Neural cell (in vitro differentiated cells): ENCODE measurements around the gene WIF1. TPM values are rescaled to one million over a fixed set of nuclear protein-coding genes. Genes with fewer than 3 reads are reported as not detected.

Experiments
- H2AFZ ChIP-seq: fragments of 200-600, 300-800 bp; sonication (generic), shearing (Covaris generic); 2 replicates; pipeline ENCODE4 v1.6.0; 2014; ENCODE audit warnings: low read depth, mild to moderate bottlenecking, antibody characterized with exemption, low read length, moderate library complexity
- H3F3A ChIP-seq: fragments of 200-600 bp; shearing (Covaris generic); 2 replicates; pipeline ENCODE4 v1.6.1; 2016; ENCODE audit warnings: mild to moderate bottlenecking, moderate library complexity, mixed read lengths, antibody characterized with exemption, low read length; ENCODE audit not compliant: insufficient read depth, poor library complexity, severe bottlenecking
- H3K27ac ChIP-seq: fragments of 200-600, 300-800 bp; sonication (generic), shearing (Covaris generic); 2 replicates; pipeline ENCODE4 v1.5.1; 2014; ENCODE audit warnings: mild to moderate bottlenecking, low read length, moderate library complexity
- H3K27me3 ChIP-seq: fragments of 300-800, 200-600 bp; sonication (generic), shearing (Covaris generic); 2 replicates; pipeline ENCODE4 v1.6.0; 2014; ENCODE audit warnings: mild to moderate bottlenecking, low read depth, low read length, moderate library complexity; ENCODE audit not compliant: insufficient read depth
- H3K36me3 ChIP-seq: fragments of 300-800, 200-600 bp; sonication (generic), shearing (Covaris generic); 2 replicates; pipeline ENCODE4 v1.5.1; 2014; ENCODE audit warnings: mild to moderate bottlenecking, antibody characterized with exemption, low read length, moderate library complexity; ENCODE audit not compliant: insufficient read depth
- H3K4me2 ChIP-seq: fragments of 300-800, 200-600 bp; sonication (generic), shearing (Covaris generic); 2 replicates; pipeline ENCODE4 v1.6.0; 2014; ENCODE audit warnings: mild to moderate bottlenecking, low read length
- H3K4me3 ChIP-seq: fragments of 300-800, 200-600 bp; sonication (generic), shearing (Covaris generic); 2 replicates; pipeline ENCODE4 v1.5.1; 2014; ENCODE audit warnings: mild to moderate bottlenecking, low read length, moderate library complexity
- H3K79me2 ChIP-seq: fragments of 200-600 bp; shearing (Covaris generic); replicated peaks from 2 replicates; pipeline ENCODE4 v1.6.0; 2014; ENCODE audit warnings: mild to moderate bottlenecking, low read length, moderate library complexity; ENCODE audit not compliant: insufficient read depth
- H3K9ac ChIP-seq: fragments of 300-800, 200-600 bp; sonication (generic), shearing (Covaris generic); 2 replicates; pipeline ENCODE4 v1.6.1; 2016; ENCODE audit warnings: mild to moderate bottlenecking, low read length, mixed read lengths
- H3K9me2 ChIP-seq: fragments of 200-600 bp; shearing (Covaris generic); 2 replicates; pipeline ENCODE4 v1.6.1; 2016; ENCODE audit warnings: mild to moderate bottlenecking, low read length, mixed read lengths; ENCODE audit not compliant: insufficient read depth
- H3K9me3 ChIP-seq: fragments of 200-600, 300-800 bp; sonication (generic), shearing (Covaris generic); 2 replicates; pipeline ENCODE4 v1.6.1; 2016; ENCODE audit warnings: mild to moderate bottlenecking, mixed run types, low read length, moderate library complexity, mixed read lengths
- H4K20me1 ChIP-seq: fragments of 200-600 bp; shearing (Covaris generic); 2 replicates; pipeline ENCODE4 v1.6.1; 2016; ENCODE audit warnings: mild to moderate bottlenecking, mixed run types; ENCODE audit not compliant: insufficient read depth
- EP300 ChIP-seq: fragments of 450-650 bp; conservative IDR thresholded peaks from 2 replicates; pipeline ENCODE4 v1.6.1; 2014; ENCODE audit warnings: antibody characterized with exemption, mild to moderate bottlenecking, moderate library complexity; ENCODE audit not compliant: poor library complexity, severe bottlenecking
- EZH2 ChIP-seq: fragments of 200-600, 300-800 bp; shearing (Covaris generic), sonication (generic); IDR thresholded peaks from 2 replicates; pipeline ENCODE4 v1.6.1; 2014; ENCODE audit warnings: antibody characterized with exemption, low read length, borderline replicate concordance, mild to moderate bottlenecking; ENCODE audit not compliant: insufficient read depth, poor library complexity, severe bottlenecking
- MXI1 ChIP-seq: fragments of 450-650 bp; conservative IDR thresholded peaks from 2 replicates; pipeline ENCODE4 v1.6.1; 2014; ENCODE audit warnings: antibody characterized with exemption, mild to moderate bottlenecking; ENCODE audit not compliant: poor library complexity, severe bottlenecking
- POLR2AphosphoS5 ChIP-seq: IDR thresholded peaks from 2 replicates; pipeline ENCODE4 v1.6.1; 2012
- RAD21 ChIP-seq: fragments of 450-650 bp; conservative IDR thresholded peaks from 2 replicates; pipeline ENCODE4 v1.6.1; 2014; ENCODE audit warnings: antibody characterized with exemption, mild to moderate bottlenecking, moderate library complexity
- REST ChIP-seq: IDR thresholded peaks from 2 replicates; pipeline ENCODE4 v1.6.1; 2012; ENCODE audit warnings: borderline replicate concordance
- SMC3 ChIP-seq: fragments of 450-650 bp; conservative IDR thresholded peaks from 2 replicates; pipeline ENCODE4 v1.6.1; 2014; ENCODE audit warnings: antibody characterized with exemption, mild to moderate bottlenecking, moderate library complexity; ENCODE audit not compliant: poor library complexity
- TAF1 ChIP-seq: IDR thresholded peaks from 2 replicates; pipeline ENCODE4 v1.6.1; 2012; ENCODE audit warnings: low read depth
- polyA plus RNA-seq: library from polyadenylated mRNA; depleted of rRNA; stranded (reverse); fragments of >200 nt; gene quantifications from 2 replicates; pipeline ENCODE4 v1.2.3, GENCODE V29; 2014
- TF ChIP-seq, protein P1 (sequence below): fragments of 450-650 bp; IDR thresholded peaks from 2 replicates; pipeline ENCODE4 v1.5.1; 2014; ENCODE audit warnings: antibody characterized with exemption, mild to moderate bottlenecking, moderate library complexity; ENCODE audit not compliant: poor library complexity, severe bottlenecking

WIF1 gene
- polyA plus RNA-seq, 1 donor from 2014 or later: 0.77 TPM

GRCh38 chr12:65155784-65156183 is 34.7 kb upstream of the WIF1 start:
- Histone ChIP-seq H3K4me2 (no peak overlapping the region), H3K9ac (no peak overlapping the region), H3K9me2 (no peaks in the 10 kb centered on the region), H2AFZ (no peak overlapping the region), H3K36me3 (no peaks in the 10 kb centered on the region), H3K27ac (no peak overlapping the region), H3K9me3 (no peaks in the 10 kb centered on the region), H3K27me3 (no peaks in the 10 kb centered on the region), H4K20me1 (no peaks in the 10 kb centered on the region), H3F3A (no peaks in the 10 kb centered on the region), H3K79me2 (no peaks in the 10 kb centered on the region), H3K4me3 (no peak overlapping the region)
- TF ChIP-seq REST (no peak), POLR2AphosphoS5 (no peak), MXI1 (no peak), RAD21 (no peak), SMC3 (no peak), EP300 (no peak), EZH2 (no peak), TAF1 (no peak)
- TF ChIP-seq, protein P1, sequence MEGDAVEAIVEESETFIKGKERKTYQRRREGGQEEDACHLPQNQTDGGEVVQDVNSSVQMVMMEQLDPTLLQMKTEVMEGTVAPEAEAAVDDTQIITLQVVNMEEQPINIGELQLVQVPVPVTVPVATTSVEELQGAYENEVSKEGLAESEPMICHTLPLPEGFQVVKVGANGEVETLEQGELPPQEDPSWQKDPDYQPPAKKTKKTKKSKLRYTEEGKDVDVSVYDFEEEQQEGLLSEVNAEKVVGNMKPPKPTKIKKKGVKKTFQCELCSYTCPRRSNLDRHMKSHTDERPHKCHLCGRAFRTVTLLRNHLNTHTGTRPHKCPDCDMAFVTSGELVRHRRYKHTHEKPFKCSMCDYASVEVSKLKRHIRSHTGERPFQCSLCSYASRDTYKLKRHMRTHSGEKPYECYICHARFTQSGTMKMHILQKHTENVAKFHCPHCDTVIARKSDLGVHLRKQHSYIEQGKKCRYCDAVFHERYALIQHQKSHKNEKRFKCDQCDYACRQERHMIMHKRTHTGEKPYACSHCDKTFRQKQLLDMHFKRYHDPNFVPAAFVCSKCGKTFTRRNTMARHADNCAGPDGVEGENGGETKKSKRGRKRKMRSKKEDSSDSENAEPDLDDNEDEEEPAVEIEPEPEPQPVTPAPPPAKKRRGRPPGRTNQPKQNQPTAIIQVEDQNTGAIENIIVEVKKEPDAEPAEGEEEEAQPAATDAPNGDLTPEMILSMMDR: no peak

DNA sequence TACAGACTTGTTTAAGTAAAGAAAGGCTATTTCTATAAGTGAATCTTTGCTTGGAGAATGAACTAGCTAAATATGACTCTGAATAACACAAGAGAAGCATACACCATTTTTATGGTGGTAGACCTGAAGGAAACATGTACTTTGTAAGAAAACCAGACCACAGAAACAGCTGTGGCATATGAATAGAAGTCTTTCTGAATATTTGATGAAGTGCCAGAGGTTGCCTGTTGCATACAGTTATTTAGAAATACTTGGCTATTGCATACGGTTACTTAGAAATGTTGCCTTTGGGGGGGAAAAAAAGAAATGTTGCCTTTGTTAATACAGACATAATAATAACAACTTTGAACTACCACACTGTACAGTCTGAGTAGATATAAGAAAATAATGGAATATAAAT is 31.5 kb upstream of the WIF1 start:
- Histone ChIP-seq H2AFZ (no peak overlapping the region), H3K9me2 (no peaks in the 10 kb centered on the region), H3K27ac (no peak overlapping the region), H3K79me2 (no peaks in the 10 kb centered on the region), H3K4me3 (no peak overlapping the region), H3K9ac (no peak overlapping the region), H3K27me3 (no peaks in the 10 kb centered on the region), H4K20me1 (no peaks in the 10 kb centered on the region), H3K36me3 (no peaks in the 10 kb centered on the region), H3K9me3 (no peaks in the 10 kb centered on the region), H3F3A (no peaks in the 10 kb centered on the region), H3K4me2 (no peak overlapping the region)
- no peak for TF ChIP-seq REST
- TF ChIP-seq POLR2AphosphoS5: no peak
- no peak for TF ChIP-seq RAD21
- TF ChIP-seq, protein P1: no peak
